Smooth muscle cell (in vitro differentiated cells): ENCODE results near the gene PEX3. TPM values are rescaled to one million over a fixed set of nuclear protein-coding genes. Genes with fewer than 3 reads are reported as not detected.

Source experiments
- DNase-seq: peaks from one replicate; lab custom pipeline; 2025; ENCODE audit not compliant: unreplicated experiment; lab: John Stamatoyannopoulos, UW
- H2AFZ ChIP-seq: fragments of 200-600 bp; sonication (generic); 2 replicates; pipeline ENCODE4 v1.6.0; 2016; ENCODE audit warnings: antibody characterized with exemption, low read depth, mild to moderate bottlenecking
- H3F3A ChIP-seq: fragments of 200-600 bp; sonication (generic); 2 replicates; pipeline ENCODE4 v1.6.0; 2017; ENCODE audit warnings: antibody characterized with exemption, low read depth
- H3K27ac ChIP-seq: fragments of 200-600 bp; sonication (generic); 2 replicates; pipeline ENCODE4 v1.5.1; 2016; ENCODE audit warnings: low read depth, mild to moderate bottlenecking
- H3K27me3 ChIP-seq: fragments of 200-600 bp; sonication (generic); 2 replicates; pipeline ENCODE4 v1.6.1; 2016; ENCODE audit warnings: low read depth, mild to moderate bottlenecking
- H3K36me3 ChIP-seq: fragments of 200-600 bp; sonication (generic); 2 replicates; pipeline ENCODE4 v1.5.1; 2016; ENCODE audit warnings: low read depth
- H3K4me1 ChIP-seq: fragments of 200-600 bp; sonication (generic); 2 replicates; pipeline ENCODE4 v1.5.1; 2016; ENCODE audit warnings: low read depth
- H3K4me2 ChIP-seq: fragments of 200-600 bp; sonication (generic); 2 replicates; pipeline ENCODE4 v1.6.0; 2016; ENCODE audit warnings: mild to moderate bottlenecking
- H3K4me3 ChIP-seq: fragments of 200-600 bp; sonication (generic); 2 replicates; pipeline ENCODE4 v1.5.1; 2016; ENCODE audit warnings: mild to moderate bottlenecking
- H3K79me2 ChIP-seq: fragments of 200-600 bp; sonication (generic); 2 replicates; pipeline ENCODE4 v1.6.0; 2016; ENCODE audit warnings: low read depth, mild to moderate bottlenecking
- H3K9ac ChIP-seq: fragments of 200-600 bp; sonication (generic); 2 replicates; pipeline ENCODE4 v1.6.0; 2016; ENCODE audit warnings: low read depth
- H3K9me3 ChIP-seq: fragments of 200-600 bp; sonication (generic); replicated peaks from 2 replicates; pipeline ENCODE4 v1.5.1; 2016; ENCODE audit warnings: low read depth
- H4K20me1 ChIP-seq: fragments of 200-600 bp; sonication (generic); 2 replicates; pipeline ENCODE4 v1.6.0; 2016; ENCODE audit warnings: low read depth
- WGBS: methylation state at CpG from one replicate; pipeline ENCODE4 v1.1.7; 2016; ENCODE audit warnings: low lambda C conversion rate; 5-methylcytosine and 5-hydroxymethylcytosine counted together
- polyA plus RNA-seq: library from polyadenylated mRNA; unstranded; fragments of >200 nt; fragmentation: Nextera tagmentation; extraction: Ambion mirVana; gene quantifications from 2 replicates; pipeline ENCODE4 v1.2.1, GENCODE V29; 2016
- total RNA-seq: library from RNA; depleted of rRNA; stranded (reverse); fragments of >200 nt; gene quantifications from 2 replicates; pipeline ENCODE4 v1.2.3, GENCODE V29; 2014
- TF ChIP-seq, protein P1 (sequence below): fragments of 200-600 bp; sonication (generic); IDR thresholded peaks from 2 replicates; pipeline ENCODE4 v1.5.1; 2017; ENCODE audit warnings: borderline replicate concordance, mild to moderate bottlenecking, antibody characterized with exemption; ENCODE audit not compliant: insufficient read depth, poor library complexity, severe bottlenecking

Gene PEX3
- total and polyA plus RNA-seq, 2 experiments from 2014 or later, result 14.3 to 15.0 TPM

DNA sequence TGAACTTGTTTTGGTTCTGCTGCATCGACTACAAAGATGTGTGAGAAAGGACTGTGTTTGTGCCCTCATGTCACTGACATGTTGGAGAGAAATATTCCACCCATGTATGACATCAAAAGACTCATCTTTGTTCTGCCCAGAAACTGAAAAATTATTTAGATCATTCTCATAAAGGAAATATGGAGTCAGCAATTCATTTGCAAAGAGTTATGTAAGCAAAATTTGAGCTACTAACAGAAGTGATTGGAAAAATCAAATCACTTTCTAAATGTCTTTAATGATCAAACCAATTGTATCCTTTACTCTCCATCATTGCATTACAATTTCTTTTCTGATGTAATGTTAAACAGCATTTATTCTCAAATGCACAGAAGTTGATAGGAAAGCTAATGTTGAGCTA lies 19.4 kb upstream of the PEX3 start:
- no peaks in the 10 kb centered on the region for H4K20me1 ChIP-seq
- no peak for DNase-seq
- H2AFZ ChIP-seq, result no peak overlapping the region
- H3K36me3 ChIP-seq, result no peaks in the 10 kb centered on the region
- no peaks in the 10 kb centered on the region for H3K27me3 ChIP-seq
- TF ChIP-seq, protein P1, sequence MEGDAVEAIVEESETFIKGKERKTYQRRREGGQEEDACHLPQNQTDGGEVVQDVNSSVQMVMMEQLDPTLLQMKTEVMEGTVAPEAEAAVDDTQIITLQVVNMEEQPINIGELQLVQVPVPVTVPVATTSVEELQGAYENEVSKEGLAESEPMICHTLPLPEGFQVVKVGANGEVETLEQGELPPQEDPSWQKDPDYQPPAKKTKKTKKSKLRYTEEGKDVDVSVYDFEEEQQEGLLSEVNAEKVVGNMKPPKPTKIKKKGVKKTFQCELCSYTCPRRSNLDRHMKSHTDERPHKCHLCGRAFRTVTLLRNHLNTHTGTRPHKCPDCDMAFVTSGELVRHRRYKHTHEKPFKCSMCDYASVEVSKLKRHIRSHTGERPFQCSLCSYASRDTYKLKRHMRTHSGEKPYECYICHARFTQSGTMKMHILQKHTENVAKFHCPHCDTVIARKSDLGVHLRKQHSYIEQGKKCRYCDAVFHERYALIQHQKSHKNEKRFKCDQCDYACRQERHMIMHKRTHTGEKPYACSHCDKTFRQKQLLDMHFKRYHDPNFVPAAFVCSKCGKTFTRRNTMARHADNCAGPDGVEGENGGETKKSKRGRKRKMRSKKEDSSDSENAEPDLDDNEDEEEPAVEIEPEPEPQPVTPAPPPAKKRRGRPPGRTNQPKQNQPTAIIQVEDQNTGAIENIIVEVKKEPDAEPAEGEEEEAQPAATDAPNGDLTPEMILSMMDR, result no peak
- no peak overlapping the region for H3K4me3 ChIP-seq
- H3K9ac ChIP-seq, result no peak overlapping the region
- no peaks in the 10 kb centered on the region for H3K79me2 ChIP-seq
- no peak overlapping the region for H3K4me2 ChIP-seq
- WGBS, result 100% methylated on average over 1 of the region's 1 CpG
- H3F3A ChIP-seq, result no peaks in the 10 kb centered on the region
- H3K4me1 ChIP-seq, result no peaks in the 10 kb centered on the region
- no peaks in the 10 kb centered on the region for H3K9me3 ChIP-seq
- H3K27ac ChIP-seq, result no peak overlapping the region

DNA sequence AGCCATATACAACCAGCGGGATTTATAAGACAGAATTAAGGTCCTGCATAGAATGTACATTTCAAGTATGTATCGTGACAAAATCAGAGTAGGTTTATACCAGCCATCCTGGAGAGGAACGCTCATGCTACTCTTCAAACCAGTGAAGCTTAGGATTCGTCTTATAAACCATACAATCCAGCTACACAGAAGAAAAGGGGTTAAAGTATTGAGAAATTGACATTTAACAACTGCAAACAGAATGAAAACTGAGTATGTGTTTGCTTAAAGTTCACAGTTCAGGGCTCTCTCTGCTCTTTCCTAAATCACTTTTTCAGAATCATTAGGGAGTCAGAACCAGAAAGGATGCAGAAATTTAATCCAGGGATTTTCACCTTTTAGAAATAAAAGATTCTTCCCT lies 18.0 kb upstream of the PEX3 start:
- TF ChIP-seq, protein P1, result no peak
- H3K4me3 ChIP-seq, result no peak overlapping the region
- H4K20me1 ChIP-seq, result no peaks in the 10 kb centered on the region
- DNase-seq, result no peak
- H3K27me3 ChIP-seq, result no peaks in the 10 kb centered on the region
- 96% methylated on average over 4 of the region's 4 CpGs for WGBS
- no peaks in the 10 kb centered on the region for H3K79me2 ChIP-seq
- H3F3A ChIP-seq, result no peaks in the 10 kb centered on the region
- no peak overlapping the region for H3K9ac ChIP-seq
- H3K27ac ChIP-seq, result no peak overlapping the region
- H3K9me3 ChIP-seq, result no peaks in the 10 kb centered on the region
- H3K4me2 ChIP-seq, result no peak overlapping the region
- no peaks in the 10 kb centered on the region for H3K4me1 ChIP-seq
- H3K36me3 ChIP-seq, result no peaks in the 10 kb centered on the region
- H2AFZ ChIP-seq, result no peak overlapping the region

DNA sequence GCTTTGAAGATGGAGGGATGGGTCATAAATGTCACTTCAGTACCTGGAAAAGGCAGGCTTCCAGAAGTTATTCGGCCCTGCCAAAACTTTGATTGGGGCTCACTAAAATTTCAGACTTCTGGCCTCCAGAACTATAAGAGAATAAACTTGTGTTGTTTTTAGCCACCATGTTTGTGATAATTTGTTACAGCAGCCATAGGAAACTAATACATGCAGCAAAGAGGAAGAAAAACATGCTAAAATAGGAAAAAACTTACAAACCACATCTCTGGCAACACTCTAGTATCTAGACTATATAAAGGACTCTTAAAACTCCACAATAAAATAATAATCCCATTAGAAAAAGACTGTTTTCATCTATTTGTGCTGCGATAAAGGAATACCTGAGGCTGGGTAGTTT lies 9.6 kb upstream of the PEX3 start:
- 96% methylated on average over 2 of the region's 2 CpGs for WGBS
- no peak overlapping the region for H3K9ac ChIP-seq
- TF ChIP-seq, protein P1, result no peak
- no peak overlapping the region for H3K4me2 ChIP-seq
- H3K4me3 ChIP-seq, result no peak overlapping the region
- H3K36me3 ChIP-seq, result no peaks in the 10 kb centered on the region
- no peaks in the 10 kb centered on the region for H3K27me3 ChIP-seq
- H3K79me2 ChIP-seq, result no peaks in the 10 kb centered on the region
- H3F3A ChIP-seq, result no peaks in the 10 kb centered on the region
- DNase-seq, result no peak
- H4K20me1 ChIP-seq, result no peaks in the 10 kb centered on the region
- H3K27ac ChIP-seq, result no peak overlapping the region
- no peaks in the 10 kb centered on the region for H3K4me1 ChIP-seq
- H3K9me3 ChIP-seq, result no peaks in the 10 kb centered on the region
- no peak overlapping the region for H2AFZ ChIP-seq

DNA sequence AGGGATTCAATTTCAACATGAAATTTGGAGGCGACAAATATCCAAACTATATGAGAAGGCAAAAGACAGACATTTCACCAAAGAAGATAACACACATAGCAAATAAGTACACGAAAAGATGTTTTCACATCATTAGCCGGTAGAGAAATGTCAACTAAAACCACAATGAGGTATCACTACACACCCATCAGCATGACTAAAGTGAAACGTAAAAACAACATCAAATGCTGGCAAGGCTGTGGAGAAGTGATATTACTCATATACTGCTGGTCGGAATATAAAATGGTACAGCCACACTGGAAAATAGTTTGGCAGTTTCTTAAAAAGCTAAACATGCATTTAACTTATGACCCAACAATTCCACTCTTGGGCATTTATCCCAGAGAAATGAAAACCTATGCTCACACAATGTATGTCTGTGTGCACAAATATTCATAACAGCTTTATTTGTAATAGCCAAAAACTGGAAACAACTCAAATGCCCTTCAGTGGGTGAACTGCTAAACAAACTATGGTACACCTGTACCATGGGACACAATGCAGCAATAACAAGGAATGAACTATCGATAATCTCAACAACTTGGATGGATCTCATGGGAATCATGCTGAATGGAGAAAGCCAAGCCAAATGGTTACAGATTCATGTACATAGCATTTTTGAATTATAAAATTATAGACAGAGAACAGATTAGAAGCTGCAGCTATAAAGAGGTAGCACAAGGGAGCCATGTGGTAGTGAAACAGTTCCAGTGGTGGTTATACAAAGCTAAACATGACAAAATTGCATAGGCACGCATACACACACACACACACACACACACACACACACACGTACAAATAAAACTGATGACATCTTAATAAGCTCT lies 8.7 kb upstream of the PEX3 start:
- WGBS, result 94% methylated on average over 8 of the region's 8 CpGs
- Histone ChIP-seq H4K20me1 (no peaks in the 10 kb centered on the region), H3K27me3 (no peaks in the 10 kb centered on the region), H3K9ac (no peak overlapping the region), H3K4me1 (no peaks in the 10 kb centered on the region), H2AFZ (no peak overlapping the region), H3K9me3 (no peaks in the 10 kb centered on the region), H3K4me3 (no peak overlapping the region), H3K4me2 (no peak overlapping the region), H3K27ac (no peak overlapping the region), H3K36me3 (no peaks in the 10 kb centered on the region), H3F3A (no peaks in the 10 kb centered on the region), H3K79me2 (no peaks in the 10 kb centered on the region)
- TF ChIP-seq, protein P1, result no peak
- no peak for DNase-seq
